Measurements from ENCODE around the gene BNIP5.

The BNIP5 gene

DNA sequence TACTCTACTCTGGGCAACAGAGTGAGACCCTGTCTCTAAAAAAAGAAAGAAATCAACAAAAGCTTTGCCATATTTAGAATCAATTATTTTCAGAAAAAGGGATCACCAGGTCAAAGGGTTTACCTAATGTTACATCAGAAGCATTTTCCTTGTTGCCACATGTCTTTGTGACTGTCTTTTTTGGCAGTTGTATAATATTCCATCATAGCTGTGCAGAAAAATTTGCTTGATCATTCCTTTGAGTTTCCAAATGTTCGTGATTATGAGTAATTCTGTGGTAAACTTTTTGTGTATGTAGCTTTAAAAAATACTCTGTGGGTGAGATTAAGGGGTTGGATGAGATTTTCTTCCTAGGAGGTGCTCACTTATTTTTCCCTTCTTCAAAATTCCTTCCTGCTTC, 40.4 kb downstream of the BNIP5 start:
- DNase-seq (ENCODE audit: low spot score), result no peak

GRCh38 chr6:36292170-36292569, 44.5 kb downstream of the BNIP5 start:
- no peak for DNase-seq (ENCODE audit: low spot score)

GRCh38 chr6:36290668-36291620, 45.7 kb downstream of the BNIP5 start:
- peak; percentile 18 for DNase-seq (ENCODE audit: low spot score)

DNA sequence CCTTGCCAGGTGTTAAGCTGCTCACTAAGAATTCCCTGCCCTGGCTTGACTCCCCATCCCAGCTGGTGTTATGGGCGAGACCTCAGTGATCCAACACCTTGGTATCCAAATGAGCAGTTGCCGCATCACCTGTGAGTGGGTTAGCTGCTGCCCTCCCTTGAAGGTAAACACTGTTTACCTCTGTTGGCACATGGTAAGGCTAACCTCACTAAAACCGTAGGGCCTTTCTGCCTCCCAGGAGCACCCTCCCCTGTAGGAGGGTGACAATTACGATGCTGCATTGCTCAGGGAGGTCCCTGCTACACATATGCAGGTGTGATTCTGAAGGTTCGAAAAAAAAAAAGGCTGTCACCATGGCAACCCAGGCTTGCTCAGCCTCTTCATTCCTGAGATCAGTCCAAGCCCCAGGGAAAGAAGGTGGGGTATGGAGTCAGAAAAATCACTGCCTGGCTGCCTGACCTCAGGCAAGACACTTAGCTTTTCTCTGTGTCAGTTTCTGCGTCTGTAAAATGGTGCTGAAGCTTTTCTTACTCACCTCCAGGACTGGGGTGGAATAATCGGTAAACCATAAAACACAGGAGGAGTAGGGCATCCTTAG, 47.3 kb downstream of the BNIP5 start:
- DNase-seq (ENCODE audit: low spot score), result no peak

DNA sequence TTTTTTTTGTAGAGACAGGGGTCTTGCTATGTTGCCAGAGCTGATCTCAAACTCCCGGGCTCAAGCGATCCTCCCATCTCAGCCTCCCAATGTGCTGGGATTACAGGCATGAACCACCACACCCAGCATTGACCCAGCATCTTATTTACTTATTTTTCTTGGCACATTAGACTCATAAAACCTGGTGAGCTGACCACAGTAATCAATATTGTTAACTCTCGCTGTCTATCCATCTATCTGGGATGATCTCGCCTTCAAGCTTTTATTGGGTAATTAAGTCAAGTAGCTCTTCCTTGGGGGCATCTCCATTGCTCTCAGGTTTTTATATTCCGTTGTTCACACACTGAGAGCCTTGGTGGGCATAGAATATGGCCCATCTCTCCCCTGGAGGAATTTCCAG, 49.8 kb downstream of the BNIP5 start:
- no peak for DNase-seq (ENCODE audit: low spot score)

DNA sequence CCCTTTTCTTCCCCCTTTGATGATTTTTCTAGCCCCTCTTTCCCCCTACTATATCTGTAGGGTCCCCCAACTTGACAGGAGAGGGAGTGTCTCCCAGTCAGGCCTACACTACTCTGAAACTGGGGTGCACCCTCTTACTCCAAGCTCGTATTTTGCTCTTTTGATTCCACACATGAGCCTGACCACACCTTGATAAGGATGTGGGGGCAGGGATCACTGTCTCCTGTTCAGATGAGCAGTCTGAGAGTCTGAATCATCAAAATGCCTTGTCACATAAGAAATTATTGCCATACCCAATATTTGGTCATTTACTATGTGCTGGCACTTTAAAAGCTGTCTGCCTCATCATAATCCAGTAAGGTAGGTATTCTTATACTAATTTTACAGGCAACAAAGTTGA, 50.9 kb downstream of the BNIP5 start:
- DNase-seq (ENCODE audit: low spot score), result no peak

DNA sequence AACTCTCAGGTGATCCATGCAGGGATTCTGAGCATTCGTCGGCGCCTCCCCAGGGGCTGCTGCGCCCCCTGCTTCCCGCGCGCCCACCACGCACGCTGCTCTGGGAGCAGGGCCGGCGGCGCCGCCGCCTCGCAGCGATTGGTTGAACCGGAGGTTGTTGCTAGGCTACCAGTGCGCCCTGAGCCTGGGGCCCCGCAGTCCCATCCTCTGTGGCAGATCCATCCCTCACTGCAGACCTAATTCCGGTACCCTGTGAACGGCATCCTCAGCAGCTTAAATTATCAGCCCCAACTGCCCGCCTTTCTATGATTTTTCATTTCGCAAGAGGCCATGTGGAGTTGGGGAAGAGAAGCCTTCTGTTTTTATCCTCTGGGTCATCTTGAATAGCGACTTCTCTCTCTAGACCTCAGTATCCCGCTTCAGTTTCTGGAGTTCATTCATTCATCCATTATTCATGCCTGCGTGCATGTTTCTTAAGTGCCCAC, 51.5 kb downstream of the BNIP5 start:
- no peak for DNase-seq (ENCODE audit: low spot score)

DNA sequence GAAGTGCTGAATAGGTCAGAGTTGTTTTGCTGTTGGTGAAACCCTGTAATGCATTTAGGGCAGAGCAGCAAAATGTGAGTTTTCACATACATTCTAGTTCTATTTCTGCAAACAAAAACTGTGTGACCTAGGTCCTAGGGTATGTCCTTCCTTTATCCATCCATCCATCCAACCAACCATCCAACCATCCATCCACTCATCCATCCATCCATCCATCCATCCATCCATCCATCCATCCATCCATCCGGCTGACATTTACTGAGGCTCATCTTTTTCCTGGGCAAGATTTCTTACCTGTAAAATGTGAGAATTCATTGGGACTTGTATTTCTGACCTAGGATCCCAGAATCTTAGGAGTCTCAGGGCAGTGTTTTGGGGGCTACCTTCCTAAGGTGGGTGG, 52.3 kb downstream of the BNIP5 start:
- DNase-seq (ENCODE audit: low spot score), result no peak

DNA sequence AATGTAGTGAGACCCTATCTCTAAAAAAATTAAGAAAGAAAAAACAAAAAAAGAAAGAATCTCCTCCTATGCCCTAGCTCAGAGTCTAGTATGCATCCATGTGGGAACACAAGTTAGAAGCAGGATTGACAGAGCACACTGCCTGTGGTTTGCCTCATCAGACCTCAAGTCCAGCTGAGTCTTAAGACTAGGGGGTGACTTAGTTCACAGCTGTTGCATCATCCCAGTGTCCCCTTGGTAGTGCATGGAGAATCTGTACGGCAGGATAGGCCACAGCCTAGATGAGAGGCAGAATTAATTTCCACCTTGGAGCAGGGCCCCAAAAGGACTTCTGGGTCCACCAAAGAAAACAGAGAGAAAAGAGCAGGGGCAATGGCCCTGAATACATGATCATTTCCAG, 53.1 kb downstream of the BNIP5 start:
- no peak for DNase-seq (ENCODE audit: low spot score)

GRCh38 chr6:36280983-36281382, 55.7 kb downstream of the BNIP5 start:
- DNase-seq (ENCODE audit: low spot score), result no peak

DNA sequence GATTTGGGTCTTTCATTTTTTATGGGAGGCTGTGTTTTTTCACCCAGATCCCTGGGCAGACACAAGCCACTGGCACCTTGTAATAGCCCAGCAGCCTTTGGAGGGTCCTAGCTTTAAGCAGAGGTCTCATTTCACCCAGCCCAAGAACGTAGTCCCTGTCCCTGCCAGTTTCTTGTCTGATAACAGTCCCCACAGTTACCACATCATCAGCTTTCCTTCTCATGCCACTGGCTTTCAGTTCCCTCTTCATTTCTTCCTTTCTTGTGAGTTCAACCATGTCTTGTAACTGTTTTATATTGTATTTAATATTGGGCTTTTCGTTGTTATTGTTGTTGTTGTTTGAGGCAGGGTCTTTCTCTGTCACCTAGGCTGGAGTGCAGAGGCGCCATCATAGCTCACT, 56.2 kb downstream of the BNIP5 start:
- DNase-seq (ENCODE audit: low spot score), result no peak

DNA sequence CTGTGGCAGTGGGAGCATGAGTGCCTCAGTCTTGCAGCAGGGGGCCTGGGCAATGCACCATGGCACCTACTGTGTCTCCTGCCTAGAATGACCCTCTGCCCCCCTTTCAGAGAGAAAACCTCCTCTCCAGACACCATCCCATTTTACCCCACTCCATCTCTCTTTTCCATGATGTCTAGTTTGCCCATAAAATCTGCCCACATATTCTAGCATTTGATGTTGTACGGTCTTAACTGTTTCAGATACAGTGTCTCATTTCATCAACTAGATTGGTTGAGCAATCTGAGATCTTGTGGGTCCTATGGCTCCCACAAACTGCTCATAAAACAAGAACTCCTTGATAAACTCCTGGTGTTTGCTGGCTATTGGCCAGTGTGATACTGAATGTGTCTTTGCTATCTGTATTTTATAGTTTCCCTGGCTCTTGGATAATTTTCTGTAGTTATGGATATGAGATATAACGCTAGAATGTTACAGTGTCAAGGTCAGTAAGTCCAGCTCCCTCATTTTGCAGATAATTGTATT, 58.7 kb downstream of the BNIP5 start:
- no peak for DNase-seq (ENCODE audit: low spot score)

GRCh38 chr6:36276581-36277536, 59.8 kb downstream of the BNIP5 start:
- DNase-seq (ENCODE audit: low spot score), result no peak

GRCh38 chr6:36273802-36274514, 62.7 kb downstream of the BNIP5 start:
- no peak for DNase-seq (ENCODE audit: low spot score)

GRCh38 chr6:36273067-36273466, 63.6 kb downstream of the BNIP5 start:
- DNase-seq (ENCODE audit: low spot score), result no peak

- DNase-seq (ENCODE audit: low spot score), result no peak
Observed at GRCh38 chr6:36272234-36272633, 64.5 kb downstream of the BNIP5 start.

DNA sequence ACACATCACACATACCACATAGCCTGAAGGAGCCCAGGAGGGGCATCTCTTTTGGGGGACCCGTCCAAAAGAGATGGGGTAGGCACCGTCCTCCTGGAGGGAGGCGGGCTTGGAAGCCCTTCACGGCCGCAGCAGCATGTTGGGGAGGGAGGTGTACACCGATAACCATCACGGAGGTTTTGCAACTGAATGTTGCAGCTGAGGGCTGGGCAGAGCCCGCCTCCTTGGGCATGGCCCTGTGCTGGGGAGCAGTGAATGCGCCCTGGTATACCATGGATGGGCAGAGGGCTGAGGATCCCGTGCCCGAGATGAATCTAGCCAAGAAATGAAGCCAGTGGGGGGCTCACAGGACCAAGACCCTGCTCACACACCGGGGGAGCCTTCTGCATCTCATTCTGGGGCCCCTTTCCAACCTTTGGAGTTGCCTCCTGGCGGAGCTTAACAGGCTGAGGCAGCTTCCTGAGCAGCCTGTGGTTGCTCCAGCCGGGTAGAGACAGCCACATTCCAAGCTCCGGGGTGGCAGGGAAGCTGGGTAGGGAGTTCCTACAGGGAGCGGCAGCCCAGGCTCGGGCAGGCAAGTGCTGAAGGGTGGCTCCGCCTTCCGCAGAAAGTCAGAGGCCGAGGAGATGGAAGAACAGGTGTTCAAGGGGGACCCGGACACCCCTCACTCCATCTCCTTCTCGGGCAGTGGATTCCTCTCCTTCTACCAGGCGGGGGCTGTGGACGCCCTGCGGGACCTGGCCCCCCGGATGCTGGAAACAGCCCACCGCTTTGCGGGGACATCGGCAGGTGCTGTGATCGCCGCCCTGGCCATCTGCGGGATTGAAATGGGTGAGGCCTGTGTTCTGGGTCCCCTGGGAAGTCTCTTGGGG, 66.6 kb downstream of the BNIP5 start, which contains the start of gene PNPLA1:
TSS of gene PNPLA1 (plus strand) at position 227 of the 872 bp plus-strand sequence. CDS start at position 627, 400 bp downstream.
- DNase-seq (ENCODE audit: low spot score), result no peak

DNA sequence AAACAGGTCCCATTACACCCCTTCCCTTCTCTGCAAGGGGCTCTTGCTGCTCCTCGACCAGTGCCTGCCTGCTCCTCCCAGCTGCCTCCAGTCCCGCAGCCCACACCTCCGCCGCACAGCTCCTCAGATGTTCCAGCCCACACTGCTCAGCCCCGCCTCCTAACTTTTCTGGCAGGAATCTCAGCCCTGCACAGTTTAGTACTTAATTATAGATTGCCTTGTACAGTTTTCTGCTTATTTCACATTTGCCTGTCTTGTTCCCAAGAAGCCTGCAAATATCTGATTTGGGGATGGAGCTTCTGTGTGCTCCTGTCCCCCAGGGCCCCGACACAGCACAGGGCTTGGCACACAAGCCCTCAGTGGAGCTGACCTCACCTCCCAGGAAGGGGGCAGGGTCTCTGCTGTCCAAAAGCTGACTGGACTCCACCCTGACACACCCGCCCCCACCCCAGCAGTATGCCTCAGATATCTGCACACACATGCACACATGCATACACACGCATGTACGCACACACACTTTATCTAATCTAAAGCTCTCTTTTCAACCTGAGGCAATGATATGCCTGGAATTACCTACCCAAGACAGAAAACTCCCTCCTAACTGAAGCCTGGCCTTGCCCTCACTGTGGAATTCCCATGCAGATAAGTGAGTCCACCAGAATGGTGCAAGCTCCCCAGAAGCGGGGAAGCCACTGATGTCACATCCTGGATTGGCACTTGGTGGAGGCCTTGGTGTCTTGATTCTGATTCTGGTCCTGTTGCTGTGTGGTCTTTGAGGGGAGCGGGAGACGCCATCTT, 68.0 kb downstream of the BNIP5 start:
- DNase-seq (ENCODE audit: low spot score), result no peak

- no peak for DNase-seq (ENCODE audit: low spot score)
Observed at GRCh38 chr6:36267731-36268477, 68.8 kb downstream of the BNIP5 start.

Data from CD4-positive, alpha-beta T cell treated with Interleukin-2 at 100 ng/mL for 4 hours (primary cell).